BLaER1 (cell line): Measurements from ENCODE around the gene KCNH1.
"Not testable (repeated sequence)": the region's sequence is repeated elsewhere in the genome, so short reads cannot be mapped to it uniquely, and the experiment has no call there.

Source experiments
- H3K27ac ChIP-seq: shearing (Covaris generic); formaldehyde crosslinking; 2 replicates; pipeline ENCODE4 v1.8.1; 2022
- H3K27me3 ChIP-seq: shearing (Covaris generic); formaldehyde crosslinking; 2 replicates; pipeline ENCODE4 v1.8.1; 2022
- H3K36me3 ChIP-seq: shearing (Covaris generic); formaldehyde crosslinking; 2 replicates; pipeline ENCODE4 v1.8.1; 2022
- H3K4me1 ChIP-seq: shearing (Covaris generic); formaldehyde crosslinking; 2 replicates; pipeline ENCODE4 v1.8.1; 2022
- H3K4me2 ChIP-seq: shearing (Covaris generic); formaldehyde crosslinking; 2 replicates; pipeline ENCODE4 v1.8.1; 2022
- H3K4me3 ChIP-seq: shearing (Covaris generic); formaldehyde crosslinking; 2 replicates; pipeline ENCODE4 v1.8.1; 2022
- H3K9ac ChIP-seq: shearing (Covaris generic); formaldehyde crosslinking; 2 replicates; pipeline ENCODE4 v1.8.1; 2022
- H3K9me3 ChIP-seq: shearing (Covaris generic); formaldehyde crosslinking; 2 replicates; pipeline ENCODE4 v1.8.1; 2022
- H4K20me1 ChIP-seq: shearing (Covaris generic); formaldehyde crosslinking; 2 replicates; pipeline ENCODE4 v1.8.1; 2022
- Cebpa-rat ChIP-seq: shearing (Covaris generic); IDR thresholded peaks from 2 replicates; pipeline ENCODE4 v1.8.1; 2022

The KCNH1 gene

GRCh38 chr1:211111351-211111750 lies 22.6 kb downstream of the KCNH1 start:
- Histone ChIP-seq H3K27ac (no peak overlapping the region), H3K27me3 (no peaks in the 10 kb centered on the region), H3K9ac (no peak overlapping the region), H3K36me3 (no peaks in the 10 kb centered on the region), H3K4me2 (no peak overlapping the region), H3K9me3 (no peaks in the 10 kb centered on the region), H3K4me3 (no peak overlapping the region), H4K20me1 (no peaks in the 10 kb centered on the region), H3K4me1 (no peaks in the 10 kb centered on the region)
- no peak for TF ChIP-seq Cebpa-rat

DNA sequence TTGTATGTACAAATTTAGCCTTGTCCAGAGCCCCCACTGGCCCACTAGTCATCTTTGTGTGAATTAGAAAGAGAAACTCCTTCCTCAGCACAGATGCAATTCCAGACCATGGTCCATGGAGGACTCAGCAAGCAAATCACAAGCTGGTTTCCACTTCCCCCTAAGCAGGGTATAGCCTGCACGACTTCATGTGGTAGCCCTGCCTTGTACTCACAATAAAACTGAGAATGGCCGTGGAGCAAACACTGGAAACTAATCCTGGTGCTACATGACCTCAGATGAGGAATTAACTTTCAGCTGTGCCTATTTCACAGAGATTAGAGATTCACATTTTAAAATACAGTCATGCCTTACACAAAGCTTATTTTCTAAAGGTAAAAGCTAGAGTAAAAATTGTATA lies 32.5 kb downstream of the KCNH1 start:
- no peak overlapping the region for H3K4me3 ChIP-seq
- no peak for TF ChIP-seq Cebpa-rat
- no peaks in the 10 kb centered on the region for H3K27me3 ChIP-seq

GRCh38 chr1:211099393-211099792 lies 34.6 kb downstream of the KCNH1 start:
- no peak overlapping the region for H3K9ac ChIP-seq
- no peak overlapping the region for H3K27ac ChIP-seq
- H4K20me1 ChIP-seq, result no peaks in the 10 kb centered on the region
- no peaks in the 10 kb centered on the region for H3K36me3 ChIP-seq
- H3K27me3 ChIP-seq, result no peaks in the 10 kb centered on the region
- H3K4me3 ChIP-seq, result no peak overlapping the region
- H3K9me3 ChIP-seq, result no peaks in the 10 kb centered on the region
- H3K4me2 ChIP-seq, result no peak overlapping the region
- H3K4me1 ChIP-seq, result no peaks in the 10 kb centered on the region
- no peak for TF ChIP-seq Cebpa-rat

More for the DNA sequence above, 32.5 kb downstream of the KCNH1 start:
- Histone ChIP-seq H3K4me1 (no peaks in the 10 kb centered on the region), H3K9ac (no peak overlapping the region), H4K20me1 (no peaks in the 10 kb centered on the region), H3K9me3 (no peaks in the 10 kb centered on the region), H3K27ac (no peak overlapping the region), H3K4me2 (no peak overlapping the region), H3K36me3 (no peaks in the 10 kb centered on the region)

- Histone ChIP-seq H3K27me3 (no peaks in the 10 kb centered on the region), H3K9me3 (no peaks in the 10 kb centered on the region), H3K9ac (no peak overlapping the region), H3K36me3 (no peaks in the 10 kb centered on the region), H3K27ac (no peak overlapping the region), H3K4me3 (no peak overlapping the region), H3K4me1 (no peaks in the 10 kb centered on the region), H3K4me2 (no peak overlapping the region), H4K20me1 (no peaks in the 10 kb centered on the region)
- TF ChIP-seq Cebpa-rat, result no peak
Measured at GRCh38 chr1:211095381-211095780, 38.6 kb downstream of the KCNH1 start.

GRCh38 chr1:211092955-211093354 lies 41.0 kb downstream of the KCNH1 start:
- Histone ChIP-seq H4K20me1 (no peaks in the 10 kb centered on the region), H3K4me2 (no peak overlapping the region), H3K9me3 (no peaks in the 10 kb centered on the region), H3K36me3 (no peaks in the 10 kb centered on the region), H3K4me1 (no peaks in the 10 kb centered on the region), H3K27ac (no peak overlapping the region), H3K27me3 (no peaks in the 10 kb centered on the region), H3K9ac (no peak overlapping the region), H3K4me3 (no peak overlapping the region)
- no peak for TF ChIP-seq Cebpa-rat

DNA sequence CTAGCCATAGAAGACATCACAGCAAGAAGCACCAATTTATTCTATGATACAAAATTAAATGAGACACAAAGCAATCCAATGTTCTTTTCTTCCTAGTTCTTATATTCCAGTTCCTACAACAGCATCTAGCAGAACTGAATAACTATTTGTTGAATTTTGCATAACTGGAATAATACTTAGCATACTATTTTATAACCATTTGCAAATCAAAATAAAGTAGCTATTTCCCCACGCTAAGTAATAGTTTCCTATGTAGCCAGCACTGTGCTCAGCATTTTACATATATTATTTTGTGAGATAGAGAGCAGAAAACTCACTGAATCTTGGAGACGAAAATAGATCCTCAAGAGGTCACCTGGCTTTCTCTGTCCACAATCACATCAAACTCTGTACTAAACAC lies 42.1 kb downstream of the KCNH1 start:
- H3K27me3 ChIP-seq, result no peaks in the 10 kb centered on the region
- no peak for TF ChIP-seq Cebpa-rat

GRCh38 chr1:211089536-211089935 lies 44.4 kb downstream of the KCNH1 start:
- Histone ChIP-seq H3K9me3 (no peaks in the 10 kb centered on the region), H3K9ac (no peak overlapping the region), H3K4me2 (no peak overlapping the region), H3K27me3 (no peaks in the 10 kb centered on the region), H3K27ac (no peak overlapping the region), H3K4me3 (no peak overlapping the region), H4K20me1 (no peaks in the 10 kb centered on the region), H3K36me3 (no peaks in the 10 kb centered on the region), H3K4me1 (no peaks in the 10 kb centered on the region)
- TF ChIP-seq Cebpa-rat, result no peak

More for the DNA sequence above, 42.1 kb downstream of the KCNH1 start:
- no peaks in the 10 kb centered on the region for H3K9me3 ChIP-seq
- no peak overlapping the region for H3K9ac ChIP-seq
- no peak overlapping the region for H3K4me3 ChIP-seq
- H3K27ac ChIP-seq, result no peak overlapping the region
- H4K20me1 ChIP-seq, result no peaks in the 10 kb centered on the region
- no peak overlapping the region for H3K4me2 ChIP-seq
- no peaks in the 10 kb centered on the region for H3K36me3 ChIP-seq
- H3K4me1 ChIP-seq, result no peaks in the 10 kb centered on the region

- H3K4me3 ChIP-seq, result no peak overlapping the region
- no peaks in the 10 kb centered on the region for H3K36me3 ChIP-seq
- H4K20me1 ChIP-seq, result no peaks in the 10 kb centered on the region
- H3K9ac ChIP-seq, result no peak overlapping the region
- H3K4me1 ChIP-seq, result no peaks in the 10 kb centered on the region
- TF ChIP-seq Cebpa-rat, result no peak
- H3K4me2 ChIP-seq, result no peak overlapping the region
- H3K27me3 ChIP-seq, result no peaks in the 10 kb centered on the region
- H3K27ac ChIP-seq, result no peak overlapping the region
- H3K9me3 ChIP-seq, result no peaks in the 10 kb centered on the region
Measured at GRCh38 chr1:211088156-211088555, 45.8 kb downstream of the KCNH1 start.

DNA sequence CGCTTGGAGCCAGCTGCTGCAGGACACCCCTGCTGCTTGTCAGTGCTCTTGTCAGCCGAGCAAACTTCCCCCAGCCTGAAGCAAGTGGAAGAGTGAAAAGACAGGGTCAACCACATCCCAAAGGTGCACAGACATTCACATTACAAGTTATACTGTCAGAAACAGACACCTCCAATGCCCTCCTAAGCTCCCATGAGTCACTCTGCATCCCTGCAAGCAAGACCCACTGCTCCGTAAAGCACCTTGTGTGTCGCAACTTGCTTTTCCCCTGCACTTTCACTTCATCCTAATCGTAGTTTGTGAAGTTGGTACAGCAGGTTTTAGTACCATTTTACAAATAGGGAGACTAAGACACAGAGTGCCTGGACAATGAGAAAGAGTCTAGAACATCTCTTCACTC lies 51.1 kb downstream of the KCNH1 start:
- Histone ChIP-seq H3K4me3 (no peak overlapping the region), H4K20me1 (no peaks in the 10 kb centered on the region), H3K4me2 (no peak overlapping the region), H3K27me3 (no peaks in the 10 kb centered on the region), H3K36me3 (no peaks in the 10 kb centered on the region), H3K27ac (no peak overlapping the region), H3K9ac (no peak overlapping the region), H3K4me1 (no peaks in the 10 kb centered on the region), H3K9me3 (no peaks in the 10 kb centered on the region)
- no peak for TF ChIP-seq Cebpa-rat

DNA sequence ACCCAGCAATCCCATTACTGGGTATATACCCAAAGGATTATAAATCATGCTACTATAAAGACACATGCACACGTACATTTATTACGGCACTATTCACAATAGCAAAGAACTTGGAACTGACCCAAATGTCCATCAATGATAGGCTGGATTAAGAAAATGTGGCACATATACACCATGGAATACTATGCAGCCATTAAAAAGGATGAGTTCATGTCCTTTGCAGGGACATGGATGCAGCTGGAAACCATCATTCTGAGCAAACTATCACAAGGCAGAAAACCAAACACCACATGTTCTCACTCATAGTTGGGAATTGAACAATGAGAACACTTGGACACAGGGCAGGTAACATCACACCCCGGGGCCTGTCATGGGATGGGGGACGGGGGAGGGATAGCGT lies 52.5 kb downstream of the KCNH1 start:
- not testable (repeated sequence) for H3K4me1 ChIP-seq, H3K36me3 ChIP-seq, H3K4me3 ChIP-seq, H3K9me3 ChIP-seq, H3K4me2 ChIP-seq, H3K9ac ChIP-seq, H3K27me3 ChIP-seq, H4K20me1 ChIP-seq, H3K27ac ChIP-seq

DNA sequence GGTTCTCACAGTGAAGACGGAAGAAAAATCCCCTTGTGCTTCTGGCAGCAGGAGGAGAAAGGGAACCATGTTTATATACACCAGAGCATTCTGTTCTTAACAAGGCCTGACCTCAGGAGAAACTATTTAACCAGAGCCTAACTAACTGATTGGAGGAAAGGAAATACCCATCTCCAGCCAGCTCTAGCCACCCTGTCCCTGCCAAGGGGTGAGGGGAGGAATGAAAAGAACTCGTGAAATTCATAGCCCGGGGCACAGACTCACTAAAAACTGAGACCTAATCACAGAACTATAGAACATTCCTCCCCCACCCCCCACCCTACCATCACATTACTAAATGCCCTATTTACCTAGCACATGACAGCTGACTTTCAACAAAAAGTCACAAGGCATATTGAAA lies 65.0 kb downstream of the KCNH1 start:
- Histone ChIP-seq H4K20me1 (no peaks in the 10 kb centered on the region), H3K9ac (no peak overlapping the region), H3K27ac (no peak overlapping the region), H3K27me3 (no peaks in the 10 kb centered on the region), H3K4me2 (no peak overlapping the region), H3K9me3 (no peaks in the 10 kb centered on the region), H3K36me3 (no peaks in the 10 kb centered on the region), H3K4me3 (no peak overlapping the region), H3K4me1 (no peaks in the 10 kb centered on the region)
- no peak for TF ChIP-seq Cebpa-rat
